Coronary artery (tissue), 2 donors: ENCODE results near the gene NAA16.

ENCODE experiments used
- DNase-seq: peaks from one replicate; pipeline ENCODE4 v3.0.0-alpha.2; 2017; ENCODE audit warnings: low spot score
- H3K27ac ChIP-seq, 2 donors: fragments of 200-600 bp; sonication (generic); one replicate each; pipeline ENCODE4 v1.5.1; 2016 to 2019
- H3K4me3 ChIP-seq: fragments of 200-600 bp; sonication (generic); 2 replicates; pipeline ENCODE4 v1.5.1; 2016; ENCODE audit warnings: mild to moderate bottlenecking, moderate library complexity
- TF ChIP-seq, protein P1 (sequence below): fragments of 200-600 bp; sonication (generic); IDR thresholded peaks from one replicate; pipeline ENCODE4 v1.5.1; 2019; ENCODE audit warnings: antibody characterized with exemption

NAA16 gene

DNA sequence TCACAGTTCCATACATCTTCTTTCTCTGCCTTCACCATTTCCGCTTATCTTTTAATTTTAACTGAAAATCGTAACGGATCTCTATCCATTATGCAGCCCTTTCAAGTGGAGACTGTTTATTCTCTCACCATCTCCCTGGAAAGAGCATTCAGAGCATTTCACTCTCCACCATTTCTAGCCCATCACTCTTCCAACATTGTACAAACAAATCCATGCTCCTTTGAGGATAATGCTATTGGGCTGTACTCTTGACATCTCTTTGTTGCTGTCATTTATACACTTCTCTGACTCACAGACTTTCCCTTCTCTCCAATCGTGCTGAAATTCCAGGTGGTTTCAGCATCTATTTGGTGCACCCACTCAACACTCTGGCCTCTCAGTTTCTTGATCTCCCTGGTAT lies 71.4 kb downstream of the NAA16 start:
- TF ChIP-seq, protein P1, sequence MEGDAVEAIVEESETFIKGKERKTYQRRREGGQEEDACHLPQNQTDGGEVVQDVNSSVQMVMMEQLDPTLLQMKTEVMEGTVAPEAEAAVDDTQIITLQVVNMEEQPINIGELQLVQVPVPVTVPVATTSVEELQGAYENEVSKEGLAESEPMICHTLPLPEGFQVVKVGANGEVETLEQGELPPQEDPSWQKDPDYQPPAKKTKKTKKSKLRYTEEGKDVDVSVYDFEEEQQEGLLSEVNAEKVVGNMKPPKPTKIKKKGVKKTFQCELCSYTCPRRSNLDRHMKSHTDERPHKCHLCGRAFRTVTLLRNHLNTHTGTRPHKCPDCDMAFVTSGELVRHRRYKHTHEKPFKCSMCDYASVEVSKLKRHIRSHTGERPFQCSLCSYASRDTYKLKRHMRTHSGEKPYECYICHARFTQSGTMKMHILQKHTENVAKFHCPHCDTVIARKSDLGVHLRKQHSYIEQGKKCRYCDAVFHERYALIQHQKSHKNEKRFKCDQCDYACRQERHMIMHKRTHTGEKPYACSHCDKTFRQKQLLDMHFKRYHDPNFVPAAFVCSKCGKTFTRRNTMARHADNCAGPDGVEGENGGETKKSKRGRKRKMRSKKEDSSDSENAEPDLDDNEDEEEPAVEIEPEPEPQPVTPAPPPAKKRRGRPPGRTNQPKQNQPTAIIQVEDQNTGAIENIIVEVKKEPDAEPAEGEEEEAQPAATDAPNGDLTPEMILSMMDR: no peak
- no peak for DNase-seq
- Histone ChIP-seq H3K27ac (no peak overlapping the region), H3K4me3 (no peak overlapping the region)

DNA sequence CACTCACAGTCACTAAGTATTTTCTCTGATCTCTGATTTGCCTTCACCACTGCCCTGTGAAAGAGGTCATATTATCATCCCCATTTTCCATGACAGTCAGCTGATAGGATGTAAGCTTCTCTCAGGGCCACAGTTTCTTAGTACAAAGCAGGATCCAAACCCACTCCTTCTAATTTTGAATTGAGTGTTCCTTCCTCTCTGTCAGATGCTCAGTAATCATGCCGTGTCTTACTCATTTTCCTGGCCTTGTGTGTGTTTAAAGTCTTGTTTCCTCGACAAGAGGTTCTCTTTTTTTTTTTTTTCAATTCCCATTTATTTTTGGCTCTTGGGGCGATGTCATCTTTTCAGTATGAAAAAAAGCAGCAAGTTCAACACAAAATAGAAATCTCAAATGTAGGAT lies 72.3 kb downstream of the NAA16 start:
- TF ChIP-seq, protein P1: no peak

DNA sequence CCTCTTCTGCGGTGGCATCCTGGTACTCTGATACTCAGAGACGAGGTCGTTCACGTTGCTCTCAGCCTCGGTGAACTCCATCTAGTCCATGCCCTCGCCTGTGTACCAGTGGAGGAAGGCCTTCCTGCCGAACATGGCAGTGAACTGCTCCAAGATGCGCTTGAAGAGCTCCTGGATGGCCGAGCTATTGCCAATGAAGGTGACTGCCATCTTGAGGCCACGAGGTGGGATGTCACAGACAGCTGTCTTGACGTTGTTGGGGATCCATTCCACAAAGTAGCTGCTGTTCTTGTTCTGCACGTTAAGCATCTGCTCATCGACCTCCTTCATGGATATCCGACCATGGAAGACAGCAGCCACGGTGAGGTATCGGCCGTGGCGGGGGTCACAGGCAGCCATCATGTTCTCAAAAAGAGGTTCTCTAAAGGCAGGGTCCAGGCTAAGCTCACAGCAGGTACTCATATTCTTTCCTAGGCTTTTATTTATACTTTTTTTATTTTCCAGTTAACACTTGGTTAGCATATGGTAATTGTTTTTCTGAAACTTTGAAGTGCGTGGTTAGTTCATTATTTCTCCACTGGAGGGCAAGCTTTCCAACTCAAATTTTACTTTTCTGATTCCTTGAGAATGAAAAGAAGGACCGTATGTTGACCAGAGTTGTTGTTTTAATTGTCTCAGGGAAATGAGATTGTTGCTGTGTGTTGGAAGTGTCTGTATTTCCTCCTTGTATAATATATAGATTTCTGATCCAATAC lies 73.9 kb downstream of the NAA16 start:
- no peak overlapping the region for H3K4me3 ChIP-seq
- TF ChIP-seq, protein P1: no peak
- H3K27ac ChIP-seq: no peak overlapping the region
- DNase-seq: no peak

More for the DNA sequence above, 72.3 kb downstream of the NAA16 start:
- Histone ChIP-seq H3K27ac (no peak overlapping the region), H3K4me3 (no peak overlapping the region)
- no peak for DNase-seq

DNA sequence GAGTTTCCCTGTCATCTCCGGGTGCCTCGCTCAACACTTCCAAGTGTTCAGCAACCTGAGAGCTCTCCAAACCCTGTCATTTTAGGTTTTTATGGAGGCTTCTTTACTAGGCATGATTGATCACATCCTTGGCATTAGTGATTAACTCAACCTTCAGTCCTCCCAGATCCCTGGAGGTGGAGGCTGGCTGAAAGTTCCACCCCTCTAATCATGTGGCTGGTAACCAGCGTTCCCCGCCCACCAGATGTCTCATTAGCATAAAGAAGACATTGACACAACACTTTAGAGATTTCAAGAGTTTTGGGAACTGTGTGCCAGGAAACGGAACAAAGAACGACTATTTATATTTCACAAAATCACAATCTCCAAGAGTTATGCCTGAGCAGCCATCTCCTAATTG lies 75.1 kb downstream of the NAA16 start:
- Histone ChIP-seq H3K4me3 (no peak overlapping the region), H3K27ac (no peak overlapping the region)
- no peak for DNase-seq
- TF ChIP-seq, protein P1: no peak

DNA sequence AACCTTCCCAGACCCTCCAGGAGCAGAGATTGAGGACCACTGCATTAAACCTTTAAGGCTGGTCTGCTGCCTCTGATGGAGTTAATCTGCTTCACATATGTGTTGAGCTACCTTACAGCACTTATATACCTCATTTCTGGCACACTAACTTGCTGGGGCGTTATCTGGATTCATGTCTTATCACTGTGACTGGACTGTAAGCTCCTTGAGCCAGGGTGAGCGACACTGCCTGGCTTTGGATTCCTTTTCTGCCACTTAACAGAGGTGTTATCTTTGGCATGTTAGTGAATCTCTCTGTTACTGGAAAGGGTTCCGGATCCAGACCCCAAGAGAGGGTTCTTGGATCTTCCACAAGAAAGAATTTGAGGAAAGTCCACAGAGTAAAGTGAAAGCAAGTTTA lies 76.5 kb downstream of the NAA16 start:
- TF ChIP-seq, protein P1: no peak
- DNase-seq: no peak
- Histone ChIP-seq H3K4me3 (no peak overlapping the region), H3K27ac (no peak overlapping the region)

DNA sequence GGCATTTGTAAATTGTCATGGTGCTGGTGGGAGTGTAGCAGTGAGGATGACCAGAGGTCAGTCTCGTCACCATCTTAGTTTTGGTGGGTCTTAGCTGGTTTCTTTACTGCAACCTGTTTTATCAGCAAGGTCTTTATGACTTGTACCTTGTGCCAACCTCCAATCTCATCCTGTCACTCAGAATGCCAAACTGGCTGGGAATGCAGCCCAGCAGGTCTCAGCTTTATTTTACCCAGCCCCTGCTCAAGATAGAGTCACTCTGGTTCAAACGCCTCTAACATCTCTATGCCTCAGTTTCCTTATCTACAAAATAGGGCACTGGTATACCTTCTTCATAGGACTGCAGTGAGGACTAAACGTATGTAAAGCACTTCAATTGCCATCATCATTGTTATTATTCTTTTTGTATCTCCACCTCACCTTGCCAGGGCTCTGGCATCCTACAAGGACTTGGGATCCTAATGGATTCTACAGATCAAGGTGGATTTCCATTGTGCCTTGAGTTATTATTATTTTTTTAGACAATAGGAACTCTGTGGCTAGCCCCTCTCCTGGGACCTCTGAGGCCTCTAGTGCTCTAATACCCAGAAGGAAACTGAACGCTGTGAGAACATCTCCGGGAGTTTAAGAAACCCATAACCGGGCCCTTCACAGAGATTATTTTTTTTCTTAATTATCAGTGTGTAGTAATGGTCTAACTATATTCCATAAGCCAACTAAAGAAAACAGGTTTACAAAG lies 77.2 kb downstream of the NAA16 start:
- no peak for DNase-seq
- Histone ChIP-seq H3K4me3 (no peak overlapping the region), H3K27ac (no peak overlapping the region)
- TF ChIP-seq, protein P1: no peak

DNA sequence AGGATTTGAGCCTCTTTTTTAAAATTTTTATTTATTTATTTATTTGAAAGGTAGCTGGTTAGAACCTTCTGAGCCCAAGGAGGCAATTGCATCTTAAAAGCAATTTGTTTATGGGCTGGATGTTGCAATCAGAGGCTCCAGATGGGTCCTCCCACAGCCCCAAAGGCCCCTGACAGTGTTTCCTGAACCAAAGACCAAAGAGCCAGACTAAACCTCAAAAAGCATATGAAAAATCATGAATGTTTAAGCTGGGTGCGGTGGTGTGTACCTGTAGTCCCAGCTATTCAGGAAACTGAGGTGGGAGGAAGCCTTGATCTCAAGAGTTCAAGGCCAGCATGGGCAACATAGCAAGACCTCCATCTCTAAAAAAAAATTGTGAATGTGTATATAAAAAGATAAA lies 78.5 kb downstream of the NAA16 start:
- Histone ChIP-seq H3K4me3 (no peak overlapping the region), H3K27ac (no peak overlapping the region)
- TF ChIP-seq, protein P1: no peak
- DNase-seq: no peak
